Adrenal gland (tissue), 5 donors: ENCODE data around the gene SUMO4.

Experiments used
- CTCF ChIP-seq, 6 experiments: fragments of 450-650 bp in 4 of 6; fragments of 200-600 bp in 2 of 6; sonication (generic) in 1 of 6; IDR thresholded peaks; 1 replicate in 5 of 6; 2 replicates in 1 of 6; pipeline versions ENCODE4 v1.5.1 to v1.8.0; 2016 to 2021; ENCODE audit warnings: antibody characterized with exemption in 6 of 6, mild to moderate bottlenecking in 2 of 6, moderate library complexity in 1 of 6
- POLR2A ChIP-seq, 2 donors: fragments of 450-650 bp; IDR thresholded peaks; one replicate each; pipeline ENCODE4 v1.6.1; 2017; ENCODE audit warnings: antibody characterized with exemption in 2 of 2, mild to moderate bottlenecking in 2 of 2, moderate library complexity in 1 of 2
- donor health status: DM: no; HTN: no; CAD: no.

GRCh38 chr6:149393002-149393679 is 6.9 kb upstream of the SUMO4 start:
- TF ChIP-seq CTCF (IDR thresholded peaks at IDR 0.05): no peak
- TF ChIP-seq POLR2A (IDR thresholded peaks at IDR 0.05): no peak
